RWPE2 (cell line): ENCODE data around the gene TNNI3K.

ENCODE experiments used
- ATAC-seq: fragments of 200-7000 bp; cut with Tn5 transposase; 3 replicates; pipeline ENCODE4 v1.9.1; 2021; ENCODE audit warnings: low read depth
- DNase-seq: peaks from one replicate; pipeline ENCODE4 v3.0.0-alpha.2; 2020; ENCODE audit warnings: low spot score
- H3K27ac ChIP-seq: fragments of 450-650 bp; 2 replicates; pipeline ENCODE4 v1.5.1; 2017; ENCODE audit warnings: mild to moderate bottlenecking; ENCODE audit not compliant: poor library complexity, severe bottlenecking
- H3K27me3 ChIP-seq: fragments of 250-450 bp; sonication (Bioruptor Pico); 2 replicates; pipeline ENCODE4 v1.5.1; 2021; ENCODE audit warnings: mild to moderate bottlenecking, moderate library complexity; ENCODE audit not compliant: insufficient read depth, poor library complexity, severe bottlenecking
- H3K36me3 ChIP-seq: fragments of 250-450 bp; sonication (Bioruptor Pico); 2 replicates; pipeline ENCODE4 v1.5.1; 2020; ENCODE audit warnings: low read depth, mild to moderate bottlenecking, moderate library complexity
- H3K4me1 ChIP-seq: fragments of 250-450 bp; sonication (Bioruptor Pico); 2 replicates; pipeline ENCODE4 v1.5.1; 2021; ENCODE audit warnings: mild to moderate bottlenecking, moderate library complexity; ENCODE audit not compliant: insufficient read depth, poor library complexity, severe bottlenecking
- H3K4me3 ChIP-seq: fragments of 250-450 bp; sonication (Bioruptor Pico); 2 replicates; pipeline ENCODE4 v1.5.1; 2021; ENCODE audit warnings: mild to moderate bottlenecking, moderate library complexity; ENCODE audit not compliant: severe bottlenecking
- H3K9me3 ChIP-seq: fragments of 250-450 bp; sonication (Bioruptor Pico); 2 replicates; pipeline ENCODE4 v1.5.1; 2021; ENCODE audit warnings: mild to moderate bottlenecking, moderate library complexity; ENCODE audit not compliant: severe bottlenecking
- CTCF ChIP-seq: fragments of 450-650 bp; IDR thresholded peaks from one replicate; pipeline ENCODE4 v1.5.1; 2017; ENCODE audit warnings: mild to moderate bottlenecking, moderate library complexity; ENCODE audit not compliant: poor library complexity, severe bottlenecking

Gene TNNI3K

DNA sequence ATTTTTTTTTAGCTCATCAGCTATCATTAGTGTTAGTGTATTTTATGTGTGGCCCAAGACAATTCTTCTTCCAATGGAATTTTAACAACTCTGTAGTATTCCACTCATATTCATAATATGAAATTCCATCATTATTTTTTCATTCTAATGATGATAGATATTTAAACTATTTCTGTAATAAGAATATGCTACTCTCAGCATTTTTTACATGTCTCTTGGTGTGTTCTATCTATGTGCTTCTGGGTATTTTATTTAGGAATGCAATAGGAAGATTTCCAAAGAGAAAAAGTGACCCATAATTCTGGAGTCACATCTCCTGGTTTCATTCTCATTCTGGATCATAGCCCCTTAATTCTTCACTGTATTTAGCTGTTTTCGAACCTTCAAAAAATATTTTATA is 167.7 kb downstream of the TNNI3K start:
- H3K9me3 ChIP-seq: no peaks in the 10 kb centered on the region
- no peak overlapping the region for H3K27ac ChIP-seq
- no peaks in the 10 kb centered on the region for H3K4me1 ChIP-seq
- no peaks in the 10 kb centered on the region for H3K36me3 ChIP-seq
- DNase-seq (no peak), ATAC-seq (no peak)
- H3K27me3 ChIP-seq: no peaks in the 10 kb centered on the region
- H3K4me3 ChIP-seq: no peak overlapping the region
- no peak for TF ChIP-seq CTCF

DNA sequence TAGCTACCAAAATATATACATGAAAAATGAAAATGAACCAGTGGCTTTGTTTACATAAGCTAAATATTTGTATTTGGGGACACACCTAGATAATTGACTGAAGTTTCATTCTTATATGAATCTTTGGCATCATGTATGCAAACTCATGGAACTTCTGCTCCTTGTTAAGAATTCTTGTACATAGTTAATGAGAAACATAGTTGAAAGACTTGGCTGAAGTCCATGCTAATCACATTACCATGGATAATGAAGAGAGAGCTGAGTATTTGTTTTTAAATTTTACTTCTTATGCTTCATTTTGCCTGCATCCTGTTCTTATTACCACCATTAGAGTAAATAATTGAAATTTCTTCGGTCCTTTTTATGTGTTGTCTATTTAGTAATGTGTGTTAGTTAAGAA is 168.4 kb downstream of the TNNI3K start:
- Histone ChIP-seq H3K27ac (no peak overlapping the region), H3K27me3 (no peaks in the 10 kb centered on the region), H3K4me1 (no peaks in the 10 kb centered on the region), H3K36me3 (no peaks in the 10 kb centered on the region), H3K9me3 (no peaks in the 10 kb centered on the region), H3K4me3 (no peak overlapping the region)
- DNase-seq (no peak), ATAC-seq (no peak)
- no peak for TF ChIP-seq CTCF

- H3K27ac ChIP-seq: no peak overlapping the region
- no peaks in the 10 kb centered on the region for H3K36me3 ChIP-seq
- no peak overlapping the region for H3K4me3 ChIP-seq
- no peaks in the 10 kb centered on the region for H3K4me1 ChIP-seq
- DNase-seq (no peak), ATAC-seq (no peak)
- no peak for TF ChIP-seq CTCF
- H3K9me3 ChIP-seq: no peaks in the 10 kb centered on the region
- H3K27me3 ChIP-seq: no peaks in the 10 kb centered on the region
Observed at GRCh38 chr1:74406759-74407158, 171.6 kb downstream of the TNNI3K start.

DNA sequence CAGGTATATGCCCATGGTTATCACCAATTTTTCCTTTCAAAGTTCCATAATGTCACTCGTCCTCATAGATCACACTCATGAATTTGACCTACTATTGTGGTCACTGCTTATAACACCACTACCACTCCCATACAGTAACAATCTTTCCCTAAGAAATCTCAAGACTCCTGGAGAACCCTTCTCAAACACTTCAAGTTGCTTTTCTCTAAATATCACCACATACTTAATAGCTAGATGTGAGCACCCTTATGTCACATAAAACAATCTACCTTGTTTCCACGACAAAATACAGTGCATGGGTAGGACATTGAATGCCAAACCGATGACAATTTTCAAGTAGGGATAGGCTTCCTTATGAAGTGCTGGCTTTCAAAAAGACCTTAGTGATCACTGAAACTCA is 172.7 kb downstream of the TNNI3K start:
- Histone ChIP-seq H3K9me3 (no peaks in the 10 kb centered on the region), H3K4me3 (no peak overlapping the region), H3K4me1 (no peaks in the 10 kb centered on the region), H3K36me3 (no peaks in the 10 kb centered on the region), H3K27me3 (no peaks in the 10 kb centered on the region), H3K27ac (no peak overlapping the region)
- ATAC-seq (no peak), DNase-seq (no peak)
- no peak for TF ChIP-seq CTCF

DNA sequence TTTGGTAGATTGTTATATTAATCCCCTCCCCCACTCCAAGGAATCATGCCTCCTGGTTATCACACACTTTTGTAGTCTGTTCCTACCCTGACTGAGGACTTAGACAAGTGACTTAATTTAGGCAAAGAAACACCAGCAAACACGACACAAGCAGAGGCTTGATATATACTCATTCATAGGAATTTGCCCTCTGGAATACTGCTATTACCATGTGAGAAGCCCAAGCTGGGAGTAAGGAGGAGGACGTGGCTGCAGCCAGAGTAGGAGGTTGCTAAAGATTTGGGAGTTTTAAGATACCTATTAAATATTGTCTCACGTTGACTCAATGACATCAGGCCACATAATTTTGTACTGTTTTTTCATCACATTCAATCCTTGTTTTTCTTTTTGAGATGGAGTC is 177.1 kb downstream of the TNNI3K start:
- no peak overlapping the region for H3K4me3 ChIP-seq
- no peaks in the 10 kb centered on the region for H3K4me1 ChIP-seq
- no peaks in the 10 kb centered on the region for H3K9me3 ChIP-seq
- ATAC-seq (no peak), DNase-seq (no peak)
- H3K27ac ChIP-seq: no peak overlapping the region
- TF ChIP-seq CTCF: no peak
- no peaks in the 10 kb centered on the region for H3K27me3 ChIP-seq
- H3K36me3 ChIP-seq: no peaks in the 10 kb centered on the region
